GM20431 (cell line): Measurements from ENCODE around the gene RNU6-1.

Experiments
- in situ Hi-C: fragments of 300-500 bp; cut with MseI, MboI; formaldehyde crosslinking; loops from one replicate; pipeline ENCODE4 v1.15.0; 2020; ENCODE audit warnings: low sequenced_read_pairs; ENCODE audit not compliant: unreplicated experiment

RNU6-1 gene

DNA sequence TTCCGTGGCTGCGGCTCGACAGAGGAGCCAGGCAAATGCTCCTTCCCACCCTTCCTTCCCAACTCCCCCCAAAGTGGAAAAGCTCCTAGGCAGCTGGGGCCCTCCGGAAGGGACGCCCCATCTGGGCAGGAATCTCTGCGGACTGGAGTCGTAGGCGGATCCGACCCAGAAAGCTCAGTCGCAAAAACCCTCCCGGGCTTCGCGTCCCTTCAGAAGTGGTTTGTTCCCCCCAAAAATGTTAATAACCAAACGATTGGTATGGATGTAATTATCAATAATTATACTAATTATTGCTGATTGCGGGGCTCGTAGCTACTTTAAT, 3.8 kb downstream of the RNU6-1 start:
- in situ Hi-C loops, result loop anchor here (10.0 to 25.0 kb wide), 2 partner anchors 371 to 899 kb away; no protein-coding TSS in a partner anchor

GRCh38 chr15:67835297-67836133, 4.3 kb downstream of the RNU6-1 start:
- in situ Hi-C loops, result loop anchor here (10.0 to 25.0 kb wide), 2 partner anchors 371 to 898 kb away; no protein-coding TSS in a partner anchor

DNA sequence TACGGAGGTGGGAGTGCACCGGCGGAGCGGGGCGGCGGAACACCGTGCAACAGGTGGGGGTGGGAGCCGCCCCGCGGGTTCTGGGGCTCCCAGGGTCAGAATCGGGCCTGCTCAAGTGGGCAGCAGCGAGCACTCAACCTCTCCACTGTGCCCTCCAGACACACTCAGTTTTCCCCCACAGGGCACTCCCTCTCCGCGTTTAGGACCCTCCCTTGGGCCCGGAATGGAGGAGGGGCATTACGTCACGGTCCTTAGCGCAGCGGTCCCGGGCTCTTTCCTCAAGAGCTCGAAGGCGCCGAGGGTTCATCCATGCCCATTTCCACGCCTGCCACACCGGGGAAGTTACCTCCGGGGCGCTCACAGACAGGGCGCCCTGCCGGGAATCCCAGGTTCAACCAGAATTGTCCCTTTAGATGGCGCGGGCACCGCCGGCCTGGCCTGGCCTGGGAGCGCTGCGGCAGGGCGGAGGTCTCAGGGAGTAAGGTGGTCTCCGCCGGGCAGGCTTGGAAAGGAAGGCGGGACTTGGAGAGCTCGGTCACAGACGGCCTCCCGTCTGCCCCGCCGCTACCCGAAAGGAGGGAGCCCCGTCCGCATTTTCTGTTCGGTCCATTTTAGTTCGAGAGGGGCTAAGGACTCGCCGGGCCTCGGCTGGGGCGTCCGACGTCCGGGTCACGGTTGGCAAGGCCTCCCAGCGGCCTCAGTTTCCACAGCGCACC, 5.1 kb downstream of the RNU6-1 start:
- in situ Hi-C loops, result loop anchor here (10.0 to 25.0 kb wide), 2 partner anchors 370 to 897 kb away; no protein-coding TSS in a partner anchor

GRCh38 chr15:67833710-67834511, 5.9 kb downstream of the RNU6-1 start:
- in situ Hi-C loops, result loop anchor here (10.0 to 25.0 kb wide), 2 partner anchors 369 to 897 kb away; no protein-coding TSS in a partner anchor

GRCh38 chr15:67832897-67833709, 6.7 kb downstream of the RNU6-1 start:
- in situ Hi-C loops, result loop anchor here (10.0 to 25.0 kb wide), 2 partner anchors 368 to 896 kb away; no protein-coding TSS in a partner anchor

GRCh38 chr15:67832031-67832551, 7.8 kb downstream of the RNU6-1 start:
- in situ Hi-C loops, result loop anchor here (10.0 to 25.0 kb wide), 2 partner anchors 367 to 895 kb away; no protein-coding TSS in a partner anchor

GRCh38 chr15:67831363-67831762, 8.5 kb downstream of the RNU6-1 start:
- in situ Hi-C loops, result loop anchor here (10.0 to 25.0 kb wide), 2 partner anchors 367 to 894 kb away; no protein-coding TSS in a partner anchor

DNA sequence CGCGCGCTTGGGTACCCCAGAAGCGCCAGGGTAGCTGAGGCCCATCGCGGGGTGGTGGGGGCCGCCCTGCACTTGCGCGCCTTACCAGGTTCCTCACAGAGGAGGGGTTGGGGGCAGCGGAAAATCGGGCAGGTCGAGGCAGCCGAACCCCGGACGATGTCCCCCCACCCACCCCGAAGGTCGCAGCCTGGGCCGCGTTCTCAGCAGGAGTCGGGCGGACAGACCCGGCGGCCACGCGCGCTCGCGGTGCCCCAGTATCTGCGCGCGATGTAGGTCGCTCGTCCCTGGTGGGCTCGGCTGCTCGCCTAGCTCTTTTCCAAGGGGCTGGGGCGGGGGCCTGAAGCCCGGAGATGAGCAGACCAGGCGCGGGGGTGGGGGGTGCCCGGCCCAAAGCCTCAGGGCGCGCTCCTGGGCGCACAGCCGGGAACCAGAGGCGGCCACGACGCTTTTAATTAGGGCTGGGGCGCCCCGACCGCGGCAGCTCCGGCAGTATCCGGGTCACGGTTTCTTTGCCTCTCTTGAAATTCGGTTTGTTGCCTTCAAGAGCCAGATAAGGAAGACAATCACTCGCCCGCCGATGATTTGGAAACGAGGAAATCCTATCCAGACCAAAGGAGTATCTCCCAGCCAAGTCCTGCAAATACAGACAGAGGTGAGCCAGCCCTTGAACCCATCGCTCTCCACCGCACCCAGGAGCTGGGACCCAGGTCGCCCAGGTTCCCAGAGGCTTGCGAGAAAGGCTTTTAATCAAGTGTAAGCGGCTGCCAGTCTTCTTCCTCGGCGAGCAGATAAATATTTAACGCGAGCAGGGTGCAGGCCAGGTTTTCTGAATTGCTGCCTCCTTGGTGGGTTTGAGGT, 10.0 kb downstream of the RNU6-1 start:
- in situ Hi-C loops, result loop anchor here (10.0 to 25.0 kb wide), 2 partner anchors 365 to 893 kb away; no protein-coding TSS in a partner anchor

DNA sequence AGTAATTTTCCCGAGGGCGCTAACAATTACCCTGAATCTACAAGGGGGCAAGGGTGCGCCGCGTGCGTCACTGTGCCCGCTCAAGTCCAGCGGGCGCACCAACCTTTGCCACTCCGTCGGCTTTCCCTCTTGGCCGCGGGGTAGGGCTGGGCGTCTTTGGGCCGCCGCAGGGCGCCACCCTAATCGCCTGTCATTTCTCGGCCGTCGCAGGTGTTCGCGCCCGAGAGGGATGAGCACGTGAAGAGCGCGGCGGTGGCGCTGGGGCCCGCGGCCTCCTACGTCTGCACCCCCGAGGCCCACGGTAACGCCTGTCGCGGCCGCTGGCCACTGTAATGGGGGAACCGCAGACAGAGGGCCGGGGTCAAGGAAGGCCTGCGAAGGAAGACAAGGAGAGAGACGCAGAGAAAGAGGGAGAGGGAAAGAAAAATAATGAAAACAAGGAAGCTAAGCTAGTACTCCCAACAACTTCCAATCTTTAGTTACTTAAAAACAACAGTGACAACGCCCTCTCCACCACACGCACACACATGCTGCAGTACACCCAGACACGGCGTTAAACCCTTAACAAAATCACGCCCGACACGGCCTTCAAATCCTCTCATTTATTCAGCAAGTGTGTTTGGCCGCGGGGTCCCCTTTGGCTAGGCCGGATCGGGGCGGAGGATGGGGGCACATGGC, 10.7 kb downstream of the RNU6-1 start:
- in situ Hi-C loops, result loop anchor here (25.0 kb wide), 1 partner anchor 892 kb away; no protein-coding TSS in a partner anchor

GRCh38 chr15:67828278-67828968, 11.4 kb downstream of the RNU6-1 start:
- in situ Hi-C loops, result loop anchor here (25.0 kb wide), 1 partner anchor 891 kb away; no protein-coding TSS in a partner anchor

DNA sequence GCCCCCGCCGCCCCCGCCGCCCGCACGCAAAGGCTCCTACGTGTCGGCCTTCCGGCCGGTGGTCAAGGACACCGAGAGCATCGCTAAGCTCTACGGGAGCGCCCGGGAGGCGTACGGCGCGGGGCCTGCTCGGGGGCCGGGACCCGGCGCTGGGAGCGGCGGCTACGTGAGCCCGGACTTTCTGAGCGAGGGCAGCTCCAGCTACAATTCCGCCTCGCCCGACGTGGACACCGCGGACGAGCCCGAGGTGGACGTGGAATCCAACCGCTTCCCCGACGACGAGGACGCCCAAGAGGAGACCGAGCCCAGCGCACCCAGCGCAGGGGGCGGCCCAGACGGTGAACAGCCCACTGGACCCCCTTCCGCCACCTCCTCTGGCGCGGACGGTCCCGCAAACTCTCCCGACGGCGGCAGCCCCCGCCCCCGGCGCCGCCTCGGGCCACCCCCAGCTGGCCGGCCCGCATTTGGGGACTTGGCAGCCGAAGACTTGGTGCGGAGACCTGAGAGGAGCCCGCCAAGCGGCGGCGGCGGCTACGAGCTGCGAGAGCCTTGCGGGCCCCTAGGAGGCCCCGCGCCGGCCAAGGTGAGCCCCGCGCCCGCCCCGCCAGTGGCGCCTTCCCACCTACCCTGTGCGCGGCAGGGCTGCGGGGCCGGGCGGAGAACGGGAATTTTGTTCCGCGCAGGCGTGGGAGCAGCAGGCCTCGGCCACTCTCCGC, 12.1 kb downstream of the RNU6-1 start:
- in situ Hi-C loops, result loop anchor here (25.0 kb wide), 1 partner anchor 890 kb away; no protein-coding TSS in a partner anchor

- in situ Hi-C loops, result loop anchor here (25.0 kb wide), 1 partner anchor 890 kb away; no protein-coding TSS in a partner anchor
These were observed 12.9 kb downstream of the RNU6-1 start for GRCh38 chr15:67826717-67827561.

GRCh38 chr15:67825881-67826716, 13.7 kb downstream of the RNU6-1 start:
- in situ Hi-C loops, result loop anchor here (25.0 kb wide), 1 partner anchor 889 kb away; no protein-coding TSS in a partner anchor
